ENCODE results near the gene RFX2. TPM values are rescaled to one million over a fixed set of nuclear protein-coding genes. Genes with fewer than 3 reads are reported as not detected.

RFX2 gene
- total and polyA plus RNA-seq, 9 donors, result 5.9 to 31.2 (median 13.3) TPM

GRCh38 chr19:6002591-6002990, 107.7 kb downstream of the RFX2 start:
- intact Hi-C loops (cut with DNase I), result no loop called here
- no peak overlapping the region for H3K4me3 ChIP-seq
- no peak overlapping the region for H3K27ac ChIP-seq
- H3K27me3 ChIP-seq, result no peaks in the 10 kb centered on the region
- no peaks in the 10 kb centered on the region for H3K4me1 ChIP-seq (ENCODE audit: insufficient read depth)
- no peak for TF ChIP-seq EP300 (IDR thresholded peaks at IDR 0.05)
- no peak for TF ChIP-seq POLR2A (IDR thresholded peaks at IDR 0.05)
- no peak for TF ChIP-seq CTCF (IDR thresholded peaks at IDR 0.05)
- no peaks in the 10 kb centered on the region for H3K36me3 ChIP-seq
- no peak for DNase-seq
- no peaks in the 10 kb centered on the region for H3K9me3 ChIP-seq
- 92 to 93% (median 93%) methylated on average over 26 of the region's 26 CpGs for WGBS, 3 donors

DNA sequence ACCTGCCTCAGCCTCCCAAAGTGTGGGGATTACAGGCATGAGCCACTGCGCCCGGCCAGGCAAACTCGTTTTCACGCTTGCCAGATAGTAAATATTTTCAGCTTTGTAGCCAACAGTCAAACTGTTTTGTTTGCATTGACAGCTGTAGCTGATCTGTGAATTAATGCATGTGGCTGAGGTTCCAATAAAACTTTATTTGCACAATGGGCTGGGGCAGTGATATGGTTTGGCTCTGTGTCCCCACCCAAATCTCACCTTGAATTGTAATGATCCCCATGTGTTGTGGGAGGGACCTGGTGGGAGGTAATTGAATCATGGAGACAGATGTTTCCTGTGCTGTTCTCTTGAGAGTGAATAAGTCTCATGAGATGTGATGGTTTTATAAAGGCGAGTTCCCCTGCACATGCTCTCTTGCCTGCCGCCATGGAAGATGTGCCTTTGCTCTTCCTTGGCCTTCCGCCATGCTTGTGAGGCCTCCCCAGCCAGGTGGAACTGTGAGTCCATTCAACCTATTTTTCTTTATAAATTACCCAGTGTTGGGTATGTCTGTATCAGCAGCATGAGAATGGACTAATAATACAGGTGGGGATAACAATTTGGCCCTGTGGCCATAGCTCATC, 110.0 kb downstream of the RFX2 start:
- TF ChIP-seq CTCF (IDR thresholded peaks at IDR 0.05) (no peak), POLR2A (IDR thresholded peaks at IDR 0.05) (no peak), EP300 (IDR thresholded peaks at IDR 0.05) (no peak)
- H3K4me1 ChIP-seq (ENCODE audit: insufficient read depth), result peaks cover 5% of the 10 kb centered on the region
- no peaks in the 10 kb centered on the region for H3K27me3 ChIP-seq
- intact Hi-C loops (cut with DNase I), result no loop called here
- H3K9me3 ChIP-seq, result no peaks in the 10 kb centered on the region
- no peaks in the 10 kb centered on the region for H3K36me3 ChIP-seq
- no peak for DNase-seq
- WGBS, 3 donors, result 82 to 97% (median 95%) methylated on average over 7 of the region's 7 CpGs
- H3K4me3 ChIP-seq, result no peak overlapping the region
- H3K27ac ChIP-seq, result no peak overlapping the region

DNA sequence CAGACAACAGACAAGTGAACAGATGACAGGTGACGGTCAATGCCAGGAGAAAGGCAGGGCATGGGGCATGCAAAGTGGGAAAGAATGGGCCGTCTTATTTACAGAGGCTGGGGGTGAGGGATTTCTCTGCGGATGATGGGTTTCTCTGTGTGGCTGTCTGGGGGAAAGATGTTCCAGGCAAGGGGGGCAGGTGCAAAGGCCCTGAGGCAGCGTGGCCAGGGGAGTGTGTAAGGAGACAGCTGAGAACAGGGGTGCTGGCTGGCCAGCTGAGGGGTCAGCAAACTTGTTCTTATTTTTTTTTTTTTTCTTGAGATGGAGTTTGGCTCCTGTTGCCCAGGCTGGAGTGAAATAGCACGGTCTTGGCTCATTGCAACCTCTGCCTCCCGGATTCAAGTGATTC, 110.6 kb downstream of the RFX2 start:
- no peak overlapping the region for H3K4me3 ChIP-seq
- H3K9me3 ChIP-seq, result no peaks in the 10 kb centered on the region
- TF ChIP-seq POLR2A (IDR thresholded peaks at IDR 0.05), result no peak
- TF ChIP-seq EP300 (IDR thresholded peaks at IDR 0.05), result no peak
- TF ChIP-seq CTCF (IDR thresholded peaks at IDR 0.05), result no peak
- WGBS, 3 donors, result 93 to 99% (median 99%) methylated on average over 6 of the region's 6 CpGs
- intact Hi-C loops (cut with DNase I), result no loop called here
- no peak overlapping the region for H3K27ac ChIP-seq
- no peak for DNase-seq
- H3K4me1 ChIP-seq (ENCODE audit: insufficient read depth), result peaks cover 5% of the 10 kb centered on the region
- no peaks in the 10 kb centered on the region for H3K27me3 ChIP-seq
- no peaks in the 10 kb centered on the region for H3K36me3 ChIP-seq

DNA sequence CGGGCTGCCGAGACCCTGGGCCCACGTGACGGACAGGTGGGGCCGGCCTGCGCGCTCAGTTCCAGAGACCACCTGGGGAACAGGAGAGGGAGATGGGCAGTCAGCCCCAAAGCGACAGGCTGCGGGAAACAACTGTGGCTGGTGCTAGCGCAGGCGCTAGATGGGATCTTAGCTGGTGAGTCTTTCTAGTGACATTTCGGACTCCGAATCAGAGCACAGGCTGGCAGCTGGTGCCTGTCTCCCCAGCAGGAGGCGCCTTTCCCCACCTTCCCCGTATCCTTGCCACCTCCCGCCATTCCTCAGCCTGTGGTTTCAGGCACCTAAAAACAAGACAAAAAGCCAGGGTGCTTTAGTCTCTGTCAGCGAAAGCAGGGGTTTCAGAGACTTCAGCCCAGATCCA, 112.9 kb downstream of the RFX2 start:
- WGBS, 3 donors, result 83 to 85% (median 84%) methylated on average over 17 of the region's 17 CpGs
- TF ChIP-seq EP300 (IDR thresholded peaks at IDR 0.05), result no peak
- TF ChIP-seq POLR2A (IDR thresholded peaks at IDR 0.05), result no peak
- no peak for TF ChIP-seq CTCF (IDR thresholded peaks at IDR 0.05)
- Histone ChIP-seq H3K4me3 (no peak overlapping the region), H3K4me1 (ENCODE audit: insufficient read depth) (peaks cover 7% of the 10 kb centered on the region), H3K36me3 (no peaks in the 10 kb centered on the region), H3K9me3 (no peaks in the 10 kb centered on the region), H3K27ac (no peak overlapping the region), H3K27me3 (no peaks in the 10 kb centered on the region)
- intact Hi-C loops (cut with DNase I), result no loop called here
- no peak for DNase-seq

Measured in ovary (tissue), 9 donors.